B cell (primary cell): ENCODE data around the gene PARD3B. TPM values are rescaled to one million over a fixed set of nuclear protein-coding genes. Genes with fewer than 3 reads are reported as not detected.

Experiments used
- ATAC-seq: fragments of 200-7000 bp; cut with Tn5 transposase; one replicate; pipeline ENCODE4 v1.10.0; 2021; ENCODE audit warnings: low read depth, mild to moderate bottlenecking, moderate number of reproducible peaks, moderate library complexity
- CTCF ChIA-PET: fragments of 350-600 bp; sonication (Branson Sonifier 250); formaldehyde crosslinking; loops from one replicate; lab custom pipeline; 2021; ENCODE audit warnings: antibody characterized with exemption, inconsistent platforms; lab: Charles Lee
- POLR2A ChIA-PET: fragments of 350-600 bp; sonication (Branson Sonifier 250); formaldehyde crosslinking; loops from one replicate; lab custom pipeline; 2021; ENCODE audit warnings: antibody characterized with exemption; lab: Charles Lee
- DNase-seq: peaks from one replicate; pipeline ENCODE4 v3.0.0; 2013
- H2AFZ ChIP-seq: 2 replicates; pipeline ENCODE4 v1.6.1; 2012; ENCODE audit warnings: mild to moderate bottlenecking, low read depth, low read length; ENCODE audit not compliant: insufficient read depth, poor library complexity, severe bottlenecking
- H3K27ac ChIP-seq, 2 donors: 1 replicate in 1 of 2; 2 replicates in 1 of 2; pipeline ENCODE4 v1.5.1; 2012 to 2013; ENCODE audit warnings: low read length in 2 of 2, mild to moderate bottlenecking in 2 of 2, moderate library complexity in 1 of 2
- H3K27me3 ChIP-seq, 4 experiments: fragments of 200-600 bp in 1 of 4; sonication (generic) in 1 of 4; replicated peaks in 1 of 4; 1 replicate in 2 of 4; 2 replicates in 2 of 4; pipeline versions ENCODE4 v1.6.1 to v1.7.0; 2013 to 2016; ENCODE audit warnings: low read length in 3 of 4, mild to moderate bottlenecking in 2 of 4, mixed read lengths in 1 of 4, moderate library complexity in 1 of 4; ENCODE audit not compliant: insufficient read depth in 4 of 4, control insufficient read depth in 3 of 4; ENCODE audit errors: control extremely low read depth in 1 of 4
- H3K36me3 ChIP-seq, 2 experiments: replicated peaks in 1 of 2; 1 replicate in 1 of 2; 2 replicates in 1 of 2; pipeline versions ENCODE4 v1.6.1 to v1.7.1; 2013; ENCODE audit warnings: low read length in 1 of 2; ENCODE audit not compliant: insufficient read depth in 2 of 2, control insufficient read depth in 1 of 2; ENCODE audit errors: control extremely low read depth in 1 of 2, extremely low read depth in 1 of 2
- H3K4me1 ChIP-seq, 2 donors: fragments of 200-600 bp in 1 of 2; sonication (generic) in 1 of 2; 1 replicate in 1 of 2; 2 replicates in 1 of 2; pipeline versions ENCODE4 v1.5.1 to v1.6.1; 2013 to 2017; ENCODE audit warnings: low read length in 2 of 2; ENCODE audit not compliant: control insufficient read depth in 2 of 2, insufficient read depth in 2 of 2
- H3K4me2 ChIP-seq: replicated peaks from 2 replicates; pipeline ENCODE3; 2012; ENCODE audit warnings: mild to moderate bottlenecking, low read depth, low read length; ENCODE audit not compliant: poor library complexity, severe bottlenecking
- H3K4me3 ChIP-seq, 5 experiments: fragments of 200-600 bp in 1 of 5; sonication (generic) in 1 of 5; 1 replicate in 3 of 5; 2 replicates in 2 of 5; pipeline versions ENCODE4 v1.5.1 to v1.7.0; 2011 to 2016; ENCODE audit warnings: low read length in 4 of 5, mild to moderate bottlenecking in 4 of 5, low read depth in 2 of 5, control low read depth in 1 of 5, moderate library complexity in 1 of 5; ENCODE audit not compliant: insufficient read depth in 1 of 5; ENCODE audit errors: control extremely low read depth in 1 of 5, extremely low read depth in 1 of 5
- H3K79me2 ChIP-seq: fragments of 200-600 bp; sonication (generic); one replicate; pipeline ENCODE4 v1.6.0; 2016; ENCODE audit warnings: low read length; ENCODE audit not compliant: control insufficient read depth, insufficient read depth
- H3K9ac ChIP-seq: fragments of 200-600 bp; sonication (generic); 2 replicates; pipeline ENCODE4 v1.6.1; 2017; ENCODE audit warnings: mild to moderate bottlenecking, low read length, moderate library complexity
- H3K9me3 ChIP-seq, 3 donors: one replicate each; pipeline versions ENCODE4 v1.6.1 to v1.7.1; 2013; ENCODE audit warnings: low read length in 2 of 3; ENCODE audit not compliant: control insufficient read depth in 2 of 3, insufficient read depth in 1 of 3; ENCODE audit errors: control extremely low read depth in 1 of 3
- H4K20me1 ChIP-seq: 2 replicates; pipeline ENCODE4 v1.6.0; 2012; ENCODE audit warnings: mild to moderate bottlenecking, low read length; ENCODE audit not compliant: insufficient read depth, control insufficient read depth, poor library complexity, severe bottlenecking
- H3K27ac Mint-ChIP-seq: one replicate; pipeline ENCODE4 v1.8.0; 2021; ENCODE audit warnings: mixed read lengths
- H3K27me3 Mint-ChIP-seq: one replicate; pipeline ENCODE4 v1.8.0; 2021; ENCODE audit warnings: mixed read lengths
- H3K4me1 Mint-ChIP-seq: one replicate; pipeline ENCODE4 v1.8.0; 2021; ENCODE audit warnings: mixed read lengths
- H3K4me3 Mint-ChIP-seq: one replicate; pipeline ENCODE4 v1.8.0; 2021; ENCODE audit warnings: mixed read lengths
- H3K9me3 Mint-ChIP-seq: one replicate; pipeline ENCODE4 v1.8.0; 2022; ENCODE audit warnings: mixed read lengths; ENCODE audit not compliant: insufficient read depth
- EZH2 ChIP-seq: IDR thresholded peaks from 2 replicates; pipeline ENCODE4 v1.6.1; 2012; ENCODE audit warnings: borderline replicate concordance, low read depth, mild to moderate bottlenecking, moderate library complexity, low read length; ENCODE audit not compliant: insufficient read depth, poor library complexity, severe bottlenecking
- WGBS: methylation state at CpG from one replicate; pipeline ENCODE4 v1.1.5; 2013; ENCODE audit warnings: missing lambda C conversion rate; ENCODE audit not compliant: insufficient coverage; 5-methylcytosine and 5-hydroxymethylcytosine counted together
- intact Hi-C: fragments of 100-400 bp; cut with micrococcal nuclease; formaldehyde crosslinking; loops from one replicate; pipeline ENCODE4 v1.10.0; 2022
- polyA plus RNA-seq: library from polyadenylated mRNA; depleted of rRNA; stranded (reverse); fragments of >200 nt; gene quantifications from 2 replicates; pipeline ENCODE4 v1.2.3, GENCODE V29; 2012
- total RNA-seq, 2 donors: library from RNA; stranded (reverse); fragments of 120-200 nt in 1 of 2; gene quantifications; 1 replicate in 1 of 2; 2 replicates in 1 of 2; pipeline versions ENCODE4 v1.2.3 to v1.2.4, GENCODE V29; 2013 to 2022
- TF ChIP-seq, protein P1 (sequence below): fragments of 200-600 bp; IDR thresholded peaks from one replicate; pipeline ENCODE4 v1.8.0; 2022; ENCODE audit warnings: antibody characterized with exemption, mild to moderate bottlenecking

PARD3B gene
- total and polyA plus RNA-seq, 2 donors (not counting 1 experiment from before 2014, with no cell fraction given) = not detected

DNA sequence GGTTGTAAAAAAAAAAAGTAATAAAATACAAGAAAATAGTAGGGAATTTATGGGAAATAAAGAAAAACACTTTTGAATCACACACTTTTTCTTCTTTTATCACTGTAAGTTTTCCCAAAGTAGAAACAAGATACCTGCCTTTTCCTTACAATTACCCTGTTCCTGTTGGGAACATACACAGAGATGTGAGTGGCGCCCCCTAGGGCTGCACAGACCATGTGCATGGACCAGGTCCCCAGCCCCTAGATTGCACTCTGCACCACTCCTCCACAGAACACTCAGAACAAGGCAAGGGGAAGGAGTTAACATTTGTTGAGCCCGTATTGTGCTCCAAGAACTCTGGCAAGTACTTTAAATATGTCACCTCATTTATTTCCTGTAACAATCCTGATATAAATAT is 1018.4 kb downstream of the PARD3B start:
- no peaks in the 10 kb centered on the region for H3K4me1 Mint-ChIP-seq
- ChIA-PET CTCF (no interaction called here), POLR2A (no interaction called here)
- no peak overlapping the region for H3K4me3 Mint-ChIP-seq
- Histone ChIP-seq H3K9me3 (no peaks in the 10 kb centered on the region), H3K27ac (no peak overlapping the region), H3K27me3 (no peaks in the 10 kb centered on the region), H3K9ac (no peak overlapping the region), H3K79me2 (no peaks in the 10 kb centered on the region), H3K4me3 (no peak overlapping the region), H3K4me1 (no peaks in the 10 kb centered on the region), H4K20me1 (no peaks in the 10 kb centered on the region), H3K4me2 (no peak overlapping the region), H2AFZ (no peak overlapping the region), H3K36me3 (no peaks in the 10 kb centered on the region)
- no peak overlapping the region for H3K27ac Mint-ChIP-seq
- intact Hi-C loops = no loop called here
- DNase-seq (no peak), ATAC-seq (no peak)
- H3K9me3 Mint-ChIP-seq = no peaks in the 10 kb centered on the region
- TF ChIP-seq EZH2 = no peak
- TF ChIP-seq, protein P1, sequence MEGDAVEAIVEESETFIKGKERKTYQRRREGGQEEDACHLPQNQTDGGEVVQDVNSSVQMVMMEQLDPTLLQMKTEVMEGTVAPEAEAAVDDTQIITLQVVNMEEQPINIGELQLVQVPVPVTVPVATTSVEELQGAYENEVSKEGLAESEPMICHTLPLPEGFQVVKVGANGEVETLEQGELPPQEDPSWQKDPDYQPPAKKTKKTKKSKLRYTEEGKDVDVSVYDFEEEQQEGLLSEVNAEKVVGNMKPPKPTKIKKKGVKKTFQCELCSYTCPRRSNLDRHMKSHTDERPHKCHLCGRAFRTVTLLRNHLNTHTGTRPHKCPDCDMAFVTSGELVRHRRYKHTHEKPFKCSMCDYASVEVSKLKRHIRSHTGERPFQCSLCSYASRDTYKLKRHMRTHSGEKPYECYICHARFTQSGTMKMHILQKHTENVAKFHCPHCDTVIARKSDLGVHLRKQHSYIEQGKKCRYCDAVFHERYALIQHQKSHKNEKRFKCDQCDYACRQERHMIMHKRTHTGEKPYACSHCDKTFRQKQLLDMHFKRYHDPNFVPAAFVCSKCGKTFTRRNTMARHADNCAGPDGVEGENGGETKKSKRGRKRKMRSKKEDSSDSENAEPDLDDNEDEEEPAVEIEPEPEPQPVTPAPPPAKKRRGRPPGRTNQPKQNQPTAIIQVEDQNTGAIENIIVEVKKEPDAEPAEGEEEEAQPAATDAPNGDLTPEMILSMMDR = no peak
- 50% methylated on average over 1 of the region's 2 CpGs for WGBS
- H3K27me3 Mint-ChIP-seq = peaks cover 10% of the 10 kb centered on the region

- Histone ChIP-seq H4K20me1 (no peaks in the 10 kb centered on the region), H3K79me2 (no peaks in the 10 kb centered on the region), H3K27me3 (no peaks in the 10 kb centered on the region), H3K36me3 (no peaks in the 10 kb centered on the region), H2AFZ (no peak overlapping the region), H3K4me1 (no peaks in the 10 kb centered on the region), H3K27ac (no peak overlapping the region), H3K4me3 (no peak overlapping the region), H3K9me3 (no peaks in the 10 kb centered on the region), H3K9ac (no peak overlapping the region), H3K4me2 (no peak overlapping the region)
- H3K27me3 Mint-ChIP-seq = peaks cover 8% of the 10 kb centered on the region
- H3K9me3 Mint-ChIP-seq = no peaks in the 10 kb centered on the region
- no peak overlapping the region for H3K27ac Mint-ChIP-seq
- ATAC-seq = no peak
- ChIA-PET CTCF (no interaction called here), POLR2A (no interaction called here)
- DNase-seq = no peak
- no peak overlapping the region for H3K4me3 Mint-ChIP-seq
- TF ChIP-seq EZH2 = no peak
- TF ChIP-seq, protein P1 = no peak
- no peaks in the 10 kb centered on the region for H3K4me1 Mint-ChIP-seq
- intact Hi-C loops = no loop called here
- WGBS = 93% methylated on average over 7 of the region's 10 CpGs
Observed at GRCh38 chr2:205564346-205565141, 1019.3 kb downstream of the PARD3B start.
